Renal pelvis (tissue), 4 donors: ENCODE data around the gene NHSL1. TPM values are rescaled to one million over a fixed set of nuclear protein-coding genes. Genes with fewer than 3 reads are reported as not detected.

ENCODE experiments used
- DNase-seq: peaks from one replicate; pipeline ENCODE4 v3.0.0-alpha.2; 2013
- polyA plus RNA-seq, 3 donors: library from polyadenylated mRNA; unstranded; fragments of 120-200 nt; gene quantifications; one replicate each; pipeline ENCODE4 v1.2.1, GENCODE V29; 2013; ENCODE audit not compliant: insufficient read length in 3 of 3

Gene NHSL1
- polyA plus RNA-seq, 3 donors: 12.4 to 15.2 (median 12.6) TPM

GRCh38 chr6:138374230-138374629 lies 125.1 kb downstream of the NHSL1 start:
- no peak for DNase-seq

DNA sequence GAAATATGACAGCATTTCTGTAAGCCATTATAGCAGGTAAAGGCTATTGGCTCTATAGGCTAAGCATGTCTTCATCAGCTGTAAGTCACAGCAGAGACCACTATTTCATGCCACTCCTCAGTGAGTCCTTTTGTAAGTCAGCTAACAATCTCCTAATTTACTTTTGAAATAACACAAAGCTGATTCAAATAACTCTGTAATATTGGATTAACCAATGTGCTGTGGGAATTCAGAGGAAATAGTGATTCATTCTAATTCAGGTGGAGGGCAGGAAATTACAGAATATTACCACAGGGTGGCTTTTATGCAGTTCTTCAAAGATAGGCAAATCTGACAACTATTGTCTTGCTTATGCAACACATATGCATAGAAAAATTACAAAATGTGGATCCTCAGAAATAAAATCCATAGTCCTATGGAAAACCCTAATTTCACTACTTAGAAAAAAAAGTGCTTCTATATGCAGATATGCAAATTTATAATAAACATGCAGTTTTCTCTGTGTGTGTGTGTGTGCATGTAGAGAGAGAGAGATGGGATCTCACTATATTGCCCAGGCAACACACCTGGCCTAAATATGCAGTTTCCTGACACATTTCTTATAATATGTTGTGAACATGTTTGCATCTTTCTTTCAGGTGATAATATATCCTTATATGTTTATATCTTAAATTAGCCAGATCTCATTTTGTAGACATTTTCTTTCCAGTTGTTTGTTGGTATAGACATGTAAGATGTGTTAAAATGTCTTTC lies 126.4 kb downstream of the NHSL1 start:
- no peak for DNase-seq

Other genes with a start within 250 kb of the NHSL1 start
- not detected for gene SMIM28, start 121.6 kb downstream of the NHSL1 start, polyA plus RNA-seq
- 10 to 100 TPM; 45.0 to 60.4 (median 57.1) TPM for gene HEBP2, start 95.3 kb downstream of the NHSL1 start, polyA plus RNA-seq